ENCODE measurements around the gene TARDBP. TPM values are rescaled to one million over a fixed set of nuclear protein-coding genes. Genes with fewer than 3 reads are reported as not detected.
"Not testable (repeated sequence)": the region's sequence is repeated elsewhere in the genome, so short reads cannot be mapped to it uniquely, and the experiment has no call there.

TARDBP gene
- total RNA-seq, 3 donors from 2014 or later, result 196 to 208 (median 201) TPM

- H3K27me3 Mint-ChIP-seq (ENCODE audit: low read depth), result peaks cover 28% of the 10 kb centered on the region
- DNase-seq (no peak), ATAC-seq (no peak)
- no peaks in the 10 kb centered on the region for H3K9me3 Mint-ChIP-seq
- no peaks in the 10 kb centered on the region for H3K36me3 Mint-ChIP-seq (ENCODE audit: insufficient read depth)
- peaks cover 8% of the 10 kb centered on the region for H3K4me1 Mint-ChIP-seq (ENCODE audit: low read depth)
- H3K4me3 Mint-ChIP-seq, result no peak overlapping the region
Observed at GRCh38 chr1:10980841-10981727, 31.4 kb upstream of the TARDBP start.

GRCh38 chr1:10986525-10986890, 25.9 kb upstream of the TARDBP start:
- ATAC-seq (no peak), DNase-seq (no peak)
- no peak overlapping the region for H3K4me3 Mint-ChIP-seq
- no peaks in the 10 kb centered on the region for H3K36me3 Mint-ChIP-seq (ENCODE audit: insufficient read depth)
- H3K9me3 Mint-ChIP-seq, result no peaks in the 10 kb centered on the region
- peaks cover 7% of the 10 kb centered on the region for H3K27me3 Mint-ChIP-seq (ENCODE audit: low read depth)
- H3K4me1 Mint-ChIP-seq (ENCODE audit: low read depth), result peaks cover 5% of the 10 kb centered on the region

- no peaks in the 10 kb centered on the region for H3K9me3 Mint-ChIP-seq
- DNase-seq (no peak), ATAC-seq (no peak)
- no peaks in the 10 kb centered on the region for H3K36me3 Mint-ChIP-seq (ENCODE audit: insufficient read depth)
- H3K4me3 Mint-ChIP-seq, result no peak overlapping the region
- H3K4me1 Mint-ChIP-seq (ENCODE audit: low read depth), result peaks cover 5% of the 10 kb centered on the region
- H3K27me3 Mint-ChIP-seq (ENCODE audit: low read depth), result peaks cover 4% of the 10 kb centered on the region
Observed at GRCh38 chr1:10987840-10988417, 24.5 kb upstream of the TARDBP start.

- Mint-ChIP-seq H3K27me3 (ENCODE audit: low read depth) (peaks cover 2% of the 10 kb centered on the region), H3K4me1 (ENCODE audit: low read depth) (peaks cover 5% of the 10 kb centered on the region), H3K36me3 (ENCODE audit: insufficient read depth) (no peaks in the 10 kb centered on the region), H3K4me3 (no peak overlapping the region), H3K9me3 (no peaks in the 10 kb centered on the region)
- no peak for ATAC-seq
- DNase-seq, result no peak
Observed at GRCh38 chr1:10989095-10989494, 23.4 kb upstream of the TARDBP start.

GRCh38 chr1:10989920-10990516, 22.4 kb upstream of the TARDBP start:
- ATAC-seq; DNase-seq; H3K9me3 Mint-ChIP-seq; H3K4me1 Mint-ChIP-seq (ENCODE audit: low read depth); H3K36me3 Mint-ChIP-seq (ENCODE audit: insufficient read depth); H3K27me3 Mint-ChIP-seq (ENCODE audit: low read depth); H3K4me3 Mint-ChIP-seq: not testable (repeated sequence)

GRCh38 chr1:10990828-10991227, 21.6 kb upstream of the TARDBP start:
- no peak for ATAC-seq
- Mint-ChIP-seq H3K4me3 (no peak overlapping the region), H3K36me3 (ENCODE audit: insufficient read depth) (no peaks in the 10 kb centered on the region), H3K4me1 (ENCODE audit: low read depth) (peaks cover 2% of the 10 kb centered on the region), H3K27me3 (ENCODE audit: low read depth) (no peaks in the 10 kb centered on the region), H3K9me3 (no peaks in the 10 kb centered on the region)
- DNase-seq, result no peak

GRCh38 chr1:10992004-10992403, 20.4 kb upstream of the TARDBP start:
- not testable (repeated sequence) for H3K36me3 Mint-ChIP-seq (ENCODE audit: insufficient read depth); H3K4me3 Mint-ChIP-seq; ATAC-seq; H3K27me3 Mint-ChIP-seq (ENCODE audit: low read depth); DNase-seq; H3K9me3 Mint-ChIP-seq; H3K4me1 Mint-ChIP-seq (ENCODE audit: low read depth)

- no peak for ATAC-seq
- H3K27me3 Mint-ChIP-seq (ENCODE audit: low read depth), result no peaks in the 10 kb centered on the region
- no peaks in the 10 kb centered on the region for H3K36me3 Mint-ChIP-seq (ENCODE audit: insufficient read depth)
- no peaks in the 10 kb centered on the region for H3K4me1 Mint-ChIP-seq (ENCODE audit: low read depth)
- no peaks in the 10 kb centered on the region for H3K9me3 Mint-ChIP-seq
- no peak for DNase-seq
- H3K4me3 Mint-ChIP-seq, result no peak overlapping the region
Observed at GRCh38 chr1:10992864-10993263, 19.6 kb upstream of the TARDBP start.

GRCh38 chr1:10996100-10996499, 16.4 kb upstream of the TARDBP start:
- Mint-ChIP-seq H3K27me3 (ENCODE audit: low read depth) (no peaks in the 10 kb centered on the region), H3K4me3 (no peak overlapping the region)
- no peak for DNase-seq

GRCh38 chr1:11000526-11000925, 11.9 kb upstream of the TARDBP start:
- ATAC-seq, result no peak
- no peaks in the 10 kb centered on the region for H3K36me3 Mint-ChIP-seq (ENCODE audit: insufficient read depth)
- no peaks in the 10 kb centered on the region for H3K4me1 Mint-ChIP-seq (ENCODE audit: low read depth)
- H3K9me3 Mint-ChIP-seq, result peaks cover 4% of the 10 kb centered on the region
- no peak for DNase-seq
- no peaks in the 10 kb centered on the region for H3K27me3 Mint-ChIP-seq (ENCODE audit: low read depth)
- no peak overlapping the region for H3K4me3 Mint-ChIP-seq

More at GRCh38 chr1:10996100-10996499, 16.4 kb upstream of the TARDBP start:
- no peaks in the 10 kb centered on the region for H3K4me1 Mint-ChIP-seq (ENCODE audit: low read depth)
- ATAC-seq, result no peak
- no peaks in the 10 kb centered on the region for H3K36me3 Mint-ChIP-seq (ENCODE audit: insufficient read depth)
- H3K9me3 Mint-ChIP-seq, result peaks cover 4% of the 10 kb centered on the region

- Mint-ChIP-seq H3K27me3 (ENCODE audit: low read depth) (no peaks in the 10 kb centered on the region), H3K4me3 (peak overlapping the region; percentile 91), H3K36me3 (ENCODE audit: insufficient read depth) (peaks cover 24% of the 10 kb centered on the region), H3K4me1 (ENCODE audit: low read depth) (peaks cover 31% of the 10 kb centered on the region), H3K9me3 (no peaks in the 10 kb centered on the region)
- DNase-seq, result no peak
- ATAC-seq, result peak; percentile 38 to 40
Observed at GRCh38 chr1:11013160-11013531, 692 bp downstream of the TARDBP start.

- H3K4me3 Mint-ChIP-seq; H3K9me3 Mint-ChIP-seq; H3K27me3 Mint-ChIP-seq (ENCODE audit: low read depth); ATAC-seq; DNase-seq: not testable (repeated sequence)
- Mint-ChIP-seq H3K36me3 (ENCODE audit: insufficient read depth) (peaks cover 53% of the 10 kb centered on the region), H3K4me1 (ENCODE audit: low read depth) (peaks cover 40% of the 10 kb centered on the region)
Observed at GRCh38 chr1:11019358-11019757, 6.9 kb downstream of the TARDBP start.

- Mint-ChIP-seq H3K4me3 (no peak overlapping the region), H3K27me3 (ENCODE audit: low read depth) (no peaks in the 10 kb centered on the region), H3K4me1 (ENCODE audit: low read depth) (peaks cover 38% of the 10 kb centered on the region), H3K9me3 (no peaks in the 10 kb centered on the region), H3K36me3 (ENCODE audit: insufficient read depth) (peaks cover 53% of the 10 kb centered on the region)
- no peak for ATAC-seq
- DNase-seq, result no peak
Observed at GRCh38 chr1:11019971-11020370, 7.5 kb downstream of the TARDBP start.

- DNase-seq (no peak), ATAC-seq (no peak)
- Mint-ChIP-seq H3K36me3 (ENCODE audit: insufficient read depth) (peaks cover 52% of the 10 kb centered on the region), H3K27me3 (ENCODE audit: low read depth) (no peaks in the 10 kb centered on the region), H3K9me3 (no peaks in the 10 kb centered on the region), H3K4me3 (no peak overlapping the region), H3K4me1 (ENCODE audit: low read depth) (peaks cover 28% of the 10 kb centered on the region)
Observed at GRCh38 chr1:11023201-11023600, 10.7 kb downstream of the TARDBP start.

Measured in activated T-cell treated with anti-CD3 and anti-CD28 coated beads, Interleukin-2, amount 50 U/mL, for 4 hours (primary cell).